ENCODE results near the gene CHSY3.

Gene CHSY3

DNA sequence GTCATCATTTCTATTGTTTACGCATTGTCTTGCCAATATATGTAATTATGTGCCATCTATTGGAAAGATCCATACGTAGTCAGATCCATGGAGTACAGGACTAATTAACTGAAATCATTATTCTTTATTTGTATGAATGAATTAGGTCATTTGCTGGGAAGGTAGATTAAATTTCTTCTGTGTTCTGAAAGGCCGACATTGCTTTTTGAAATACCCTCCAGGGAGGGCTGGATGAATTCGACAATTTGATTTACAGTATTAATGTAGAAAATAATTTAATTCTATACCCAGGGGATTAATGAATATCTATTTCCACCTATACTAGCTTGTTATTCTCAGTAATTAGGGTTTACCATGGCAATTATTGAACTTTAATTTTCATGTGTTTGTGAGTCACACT, 117.6 kb downstream of the CHSY3 start:
- Histone ChIP-seq H3K9ac (ENCODE audit: low read length) (no peak overlapping the region), H3K9me3 (ENCODE audit: control insufficient read depth, low read length) (no peaks in the 10 kb centered on the region), H2BK12ac (ENCODE audit: low read length in 2 of 2) (no peak overlapping the region), H3K36me3 (ENCODE audit: control insufficient read depth in 1 of 2, insufficient read depth in 2 of 2, low read depth in 1 of 2, low read length in 2 of 2) (no peaks in the 10 kb centered on the region), H2AFZ (ENCODE audit: low read depth, low read length) (no peak overlapping the region), H2BK15ac (ENCODE audit: low read depth, poor library complexity, severe bottlenecking) (no peak overlapping the region), H3K4ac (ENCODE audit: low read depth in 1 of 2, low read length in 2 of 2) (no peak overlapping the region), H3K23ac (ENCODE audit: low read length in 2 of 2) (no peak overlapping the region), H3K4me3 (ENCODE audit: insufficient read depth in 1 of 2, low read depth in 1 of 2, low read length in 2 of 2) (no peak overlapping the region), H3K4me2 (ENCODE audit: low read length, poor library complexity, severe bottlenecking) (no peak overlapping the region), H3K4me1 (ENCODE audit: control insufficient read depth, insufficient read depth, low read depth, low read length) (no peaks in the 10 kb centered on the region), H2BK120ac (ENCODE audit: low read depth, low read length) (no peak overlapping the region), H3K79me1 (replicated peaks; ENCODE audit: low read length, poor library complexity, severe bottlenecking) (no peaks in the 10 kb centered on the region), H4K8ac (ENCODE audit: low read length) (no peak overlapping the region), H3K27ac (ENCODE audit: low read length, poor library complexity, severe bottlenecking) (no peak overlapping the region), H3K14ac (ENCODE audit: low read length in 2 of 2) (no peak overlapping the region), H3K27me3 (ENCODE audit: control insufficient read depth in 1 of 2, insufficient read depth in 1 of 2, low read length in 2 of 2) (no peaks in the 10 kb centered on the region), H2AK5ac (ENCODE audit: low read length, severe bottlenecking) (no peak overlapping the region), H3K18ac (ENCODE audit: low read depth in 1 of 2, low read length in 2 of 2) (no peak overlapping the region), H2BK5ac (ENCODE audit: low read depth, low read length, poor library complexity, severe bottlenecking) (no peak overlapping the region), H4K91ac (ENCODE audit: low read length) (no peak overlapping the region)
- no peak for DNase-seq
- 100% methylated on average over 3 of the region's 4 CpGs for WGBS

DNA sequence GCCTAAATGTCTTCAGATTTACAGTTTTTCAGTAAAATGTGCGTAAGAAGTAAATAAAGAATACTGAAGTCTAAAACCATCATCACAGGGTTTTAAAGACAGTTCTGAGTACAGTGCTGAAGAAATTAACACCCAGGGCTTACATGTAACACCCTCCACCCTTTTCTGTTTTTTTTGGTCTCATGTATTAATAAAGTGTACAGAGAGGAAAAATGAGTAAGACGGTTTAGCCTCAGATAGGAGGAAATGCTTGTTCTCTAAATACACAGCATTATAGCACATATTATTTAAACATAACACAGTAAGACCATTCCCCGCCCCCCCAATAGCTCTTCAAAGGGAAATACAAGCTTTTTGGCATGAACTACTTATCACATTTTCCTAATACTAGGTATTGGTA, 119.3 kb downstream of the CHSY3 start:
- no peaks in the 10 kb centered on the region for H3K36me3 ChIP-seq (ENCODE audit: control insufficient read depth in 1 of 2, insufficient read depth in 2 of 2, low read depth in 1 of 2, low read length in 2 of 2)
- no peak overlapping the region for H3K4me2 ChIP-seq (ENCODE audit: low read length, poor library complexity, severe bottlenecking)
- no peak overlapping the region for H2BK120ac ChIP-seq (ENCODE audit: low read depth, low read length)
- H3K27ac ChIP-seq (ENCODE audit: low read length, poor library complexity, severe bottlenecking) = no peak overlapping the region
- H3K9me3 ChIP-seq (ENCODE audit: control insufficient read depth, low read length) = no peaks in the 10 kb centered on the region
- H3K23ac ChIP-seq (ENCODE audit: low read length in 2 of 2) = no peak overlapping the region
- no peak overlapping the region for H4K91ac ChIP-seq (ENCODE audit: low read length)
- no peaks in the 10 kb centered on the region for H3K4me1 ChIP-seq (ENCODE audit: control insufficient read depth, insufficient read depth, low read depth, low read length)
- WGBS = 90% methylated on average over 2 of the region's 3 CpGs
- no peak overlapping the region for H2BK5ac ChIP-seq (ENCODE audit: low read depth, low read length, poor library complexity, severe bottlenecking)
- H2BK15ac ChIP-seq (ENCODE audit: low read depth, poor library complexity, severe bottlenecking) = no peak overlapping the region
- no peak overlapping the region for H3K14ac ChIP-seq (ENCODE audit: low read length in 2 of 2)
- no peak overlapping the region for H3K4ac ChIP-seq (ENCODE audit: low read depth in 1 of 2, low read length in 2 of 2)
- no peak overlapping the region for H3K4me3 ChIP-seq (ENCODE audit: insufficient read depth in 1 of 2, low read depth in 1 of 2, low read length in 2 of 2)
- H2BK12ac ChIP-seq (ENCODE audit: low read length in 2 of 2) = no peak overlapping the region
- H3K79me1 ChIP-seq (replicated peaks; ENCODE audit: low read length, poor library complexity, severe bottlenecking) = no peaks in the 10 kb centered on the region
- H3K18ac ChIP-seq (ENCODE audit: low read depth in 1 of 2, low read length in 2 of 2) = no peak overlapping the region
- H2AFZ ChIP-seq (ENCODE audit: low read depth, low read length) = no peak overlapping the region
- no peak overlapping the region for H3K9ac ChIP-seq (ENCODE audit: low read length)
- H3K27me3 ChIP-seq (ENCODE audit: control insufficient read depth in 1 of 2, insufficient read depth in 1 of 2, low read length in 2 of 2) = no peaks in the 10 kb centered on the region
- no peak overlapping the region for H4K8ac ChIP-seq (ENCODE audit: low read length)
- DNase-seq = no peak
- no peak overlapping the region for H2AK5ac ChIP-seq (ENCODE audit: low read length, severe bottlenecking)

DNA sequence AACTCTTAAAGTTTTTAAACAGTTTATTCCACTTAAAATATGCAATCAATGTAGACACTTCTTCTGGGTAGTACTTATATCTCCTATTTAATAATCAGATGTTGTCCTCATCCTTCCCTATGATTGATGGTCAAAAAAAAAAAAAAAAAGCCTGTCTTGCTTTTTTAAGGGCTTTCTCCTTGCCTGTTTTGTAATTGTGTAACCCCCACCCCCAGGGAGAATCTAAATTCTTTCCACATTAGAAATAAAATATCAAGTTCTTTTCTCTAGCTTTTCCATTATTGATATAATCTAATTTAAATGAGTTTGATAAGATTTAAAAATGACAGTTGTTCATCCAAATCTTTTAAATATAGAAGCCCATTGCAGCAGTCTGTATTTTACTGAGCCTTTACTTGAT, 119.7 kb downstream of the CHSY3 start:
- H3K4ac ChIP-seq (ENCODE audit: low read depth in 1 of 2, low read length in 2 of 2) = no peak overlapping the region
- H3K9me3 ChIP-seq (ENCODE audit: control insufficient read depth, low read length) = no peaks in the 10 kb centered on the region
- H3K36me3 ChIP-seq (ENCODE audit: control insufficient read depth in 1 of 2, insufficient read depth in 2 of 2, low read depth in 1 of 2, low read length in 2 of 2) = no peaks in the 10 kb centered on the region
- H2BK12ac ChIP-seq (ENCODE audit: low read length in 2 of 2) = no peak overlapping the region
- no peak overlapping the region for H3K18ac ChIP-seq (ENCODE audit: low read depth in 1 of 2, low read length in 2 of 2)
- no peak overlapping the region for H3K27ac ChIP-seq (ENCODE audit: low read length, poor library complexity, severe bottlenecking)
- H2AK5ac ChIP-seq (ENCODE audit: low read length, severe bottlenecking) = no peak overlapping the region
- no peak overlapping the region for H3K9ac ChIP-seq (ENCODE audit: low read length)
- no peaks in the 10 kb centered on the region for H3K79me1 ChIP-seq (replicated peaks; ENCODE audit: low read length, poor library complexity, severe bottlenecking)
- H3K4me3 ChIP-seq (ENCODE audit: insufficient read depth in 1 of 2, low read depth in 1 of 2, low read length in 2 of 2) = no peak overlapping the region
- no peak overlapping the region for H2AFZ ChIP-seq (ENCODE audit: low read depth, low read length)
- H2BK5ac ChIP-seq (ENCODE audit: low read depth, low read length, poor library complexity, severe bottlenecking) = no peak overlapping the region
- DNase-seq = peak; percentile 13
- no peak overlapping the region for H2BK120ac ChIP-seq (ENCODE audit: low read depth, low read length)
- H3K14ac ChIP-seq (ENCODE audit: low read length in 2 of 2) = no peak overlapping the region
- no peak overlapping the region for H3K23ac ChIP-seq (ENCODE audit: low read length in 2 of 2)
- no peaks in the 10 kb centered on the region for H3K4me1 ChIP-seq (ENCODE audit: control insufficient read depth, insufficient read depth, low read depth, low read length)
- no peak overlapping the region for H4K91ac ChIP-seq (ENCODE audit: low read length)
- no peak overlapping the region for H2BK15ac ChIP-seq (ENCODE audit: low read depth, poor library complexity, severe bottlenecking)
- no peak overlapping the region for H4K8ac ChIP-seq (ENCODE audit: low read length)
- no peaks in the 10 kb centered on the region for H3K27me3 ChIP-seq (ENCODE audit: control insufficient read depth in 1 of 2, insufficient read depth in 1 of 2, low read length in 2 of 2)
- H3K4me2 ChIP-seq (ENCODE audit: low read length, poor library complexity, severe bottlenecking) = no peak overlapping the region

DNA sequence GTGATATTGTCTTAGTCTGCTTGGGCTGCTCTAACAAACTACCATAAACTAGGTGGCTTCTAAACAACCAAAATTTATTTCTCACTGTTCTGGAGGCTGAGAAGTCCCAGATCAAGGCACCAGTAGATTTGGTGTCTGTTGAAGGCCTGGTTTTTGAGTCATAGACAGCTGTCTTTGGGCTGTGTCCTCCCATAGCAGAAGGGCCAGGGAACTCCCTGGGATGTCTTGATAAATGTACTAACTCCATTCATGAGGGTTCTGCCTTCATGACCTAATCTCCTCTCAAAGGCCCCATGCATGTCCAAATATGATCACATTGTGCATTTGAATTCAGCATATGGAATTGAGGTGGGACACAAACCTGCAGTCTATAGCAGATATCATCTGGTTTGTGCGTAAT, 121.2 kb downstream of the CHSY3 start:
- peak overlapping the region in 1 of 2 experiments; percentile 34 for H3K18ac ChIP-seq (ENCODE audit: low read depth in 1 of 2, low read length in 2 of 2)
- no peak overlapping the region for H2AFZ ChIP-seq (ENCODE audit: low read depth, low read length)
- no peak overlapping the region for H4K8ac ChIP-seq (ENCODE audit: low read length)
- no peaks in the 10 kb centered on the region for H3K9me3 ChIP-seq (ENCODE audit: control insufficient read depth, low read length)
- H3K4me2 ChIP-seq (ENCODE audit: low read length, poor library complexity, severe bottlenecking) = no peak overlapping the region
- no peak overlapping the region for H3K14ac ChIP-seq (ENCODE audit: low read length in 2 of 2)
- no peak overlapping the region for H3K4ac ChIP-seq (ENCODE audit: low read depth in 1 of 2, low read length in 2 of 2)
- no peak overlapping the region for H3K9ac ChIP-seq (ENCODE audit: low read length)
- no peaks in the 10 kb centered on the region for H3K27me3 ChIP-seq (ENCODE audit: control insufficient read depth in 1 of 2, insufficient read depth in 1 of 2, low read length in 2 of 2)
- no peaks in the 10 kb centered on the region for H3K79me1 ChIP-seq (replicated peaks; ENCODE audit: low read length, poor library complexity, severe bottlenecking)
- WGBS = 93% methylated on average over 1 of the region's 1 CpG
- H2BK15ac ChIP-seq (ENCODE audit: low read depth, poor library complexity, severe bottlenecking) = no peak overlapping the region
- H3K23ac ChIP-seq (ENCODE audit: low read length in 2 of 2) = no peak overlapping the region
- no peaks in the 10 kb centered on the region for H3K36me3 ChIP-seq (ENCODE audit: control insufficient read depth in 1 of 2, insufficient read depth in 2 of 2, low read depth in 1 of 2, low read length in 2 of 2)
- H3K4me3 ChIP-seq (ENCODE audit: insufficient read depth in 1 of 2, low read depth in 1 of 2, low read length in 2 of 2) = no peak overlapping the region
- H3K27ac ChIP-seq (ENCODE audit: low read length, poor library complexity, severe bottlenecking) = no peak overlapping the region
- H2AK5ac ChIP-seq (ENCODE audit: low read length, severe bottlenecking) = no peak overlapping the region
- no peak overlapping the region for H2BK120ac ChIP-seq (ENCODE audit: low read depth, low read length)
- no peaks in the 10 kb centered on the region for H3K4me1 ChIP-seq (ENCODE audit: control insufficient read depth, insufficient read depth, low read depth, low read length)
- no peak for DNase-seq
- no peak overlapping the region for H2BK12ac ChIP-seq (ENCODE audit: low read length in 2 of 2)
- H2BK5ac ChIP-seq (ENCODE audit: low read depth, low read length, poor library complexity, severe bottlenecking) = no peak overlapping the region
- H4K91ac ChIP-seq (ENCODE audit: low read length) = no peak overlapping the region
